Fibroblast of lung (primary cell): ENCODE results near the gene MSX1. TPM values are rescaled to one million over a fixed set of nuclear protein-coding genes. Genes with fewer than 3 reads are reported as not detected.

Experiments
- DNase-seq, 2 donors: peaks; one replicate each; pipeline versions ENCODE4 v3.0.0 to v3.0.0-alpha.2; 2010; ENCODE audit warnings: low read depth in 2 of 2
- H2AFZ ChIP-seq: 2 replicates; pipeline ENCODE4 v1.5.1; 2012; ENCODE audit warnings: low read length, control low read depth, inconsistent platforms
- H3K27ac ChIP-seq: 2 replicates; pipeline ENCODE4 v1.5.1; 2011; ENCODE audit warnings: low read length, control low read depth; ENCODE audit not compliant: insufficient read depth
- H3K27me3 ChIP-seq: 2 replicates; pipeline ENCODE4 v1.5.1; 2011; ENCODE audit warnings: mild to moderate bottlenecking, low read length; ENCODE audit not compliant: control insufficient read depth, insufficient read depth
- H3K36me3 ChIP-seq: 2 replicates; pipeline ENCODE4 v1.5.1; 2011; ENCODE audit warnings: low read length; ENCODE audit not compliant: control insufficient read depth, insufficient read depth
- H3K4me1 ChIP-seq: 2 replicates; pipeline ENCODE4 v1.5.1; 2011; ENCODE audit warnings: low read length; ENCODE audit not compliant: control insufficient read depth, insufficient read depth; ENCODE audit errors: extremely low read depth
- H3K4me2 ChIP-seq: 2 replicates; pipeline ENCODE4 v1.5.1; 2011; ENCODE audit warnings: low read length, control low read depth; ENCODE audit not compliant: insufficient read depth; ENCODE audit errors: extremely low read depth
- H3K4me3 ChIP-seq, 4 experiments: fragments of 200-600 bp in 1 of 4; sonication (generic) in 1 of 4; replicated peaks in 1 of 4; 2 replicates each; pipeline ENCODE4 v1.5.1; 2011 to 2016; ENCODE audit warnings: low read length in 4 of 4, low read depth in 3 of 4, mild to moderate bottlenecking in 3 of 4, control low read depth in 2 of 4, inconsistent platforms in 1 of 4, mixed read lengths in 1 of 4; ENCODE audit not compliant: insufficient read depth in 1 of 4; ENCODE audit errors: control extremely low read depth in 1 of 4
- H3K79me2 ChIP-seq: 2 replicates; pipeline ENCODE4 v1.5.1; 2012; ENCODE audit warnings: mild to moderate bottlenecking, low read length, inconsistent platforms; ENCODE audit not compliant: control insufficient read depth, insufficient read depth
- H3K9ac ChIP-seq: 2 replicates; pipeline ENCODE4 v1.5.1; 2011; ENCODE audit warnings: mild to moderate bottlenecking, low read length, control low read depth; ENCODE audit not compliant: insufficient read depth
- H3K9me3 ChIP-seq: 2 replicates; pipeline ENCODE4 v1.5.1; 2012; ENCODE audit warnings: low read depth, low read length; ENCODE audit not compliant: control insufficient read depth, insufficient read depth
- H4K20me1 ChIP-seq: 2 replicates; pipeline ENCODE4 v1.5.1; 2011; ENCODE audit warnings: low read length; ENCODE audit not compliant: control insufficient read depth, insufficient read depth; ENCODE audit errors: extremely low read depth
- CTCF ChIP-seq, 2 donors: IDR thresholded peaks in 1 of 2; conservative IDR thresholded peaks in 1 of 2; 1 replicate in 1 of 2; 2 replicates in 1 of 2; pipeline ENCODE4 v1.5.1; 2011 to 2012; ENCODE audit warnings: low read length in 2 of 2, control low read depth in 1 of 2, inconsistent platforms in 1 of 2, low read depth in 1 of 2, mild to moderate bottlenecking in 1 of 2
- EZH2 ChIP-seq: IDR thresholded peaks from 2 replicates; pipeline ENCODE4 v1.5.1; 2012; ENCODE audit warnings: low read length, control low read depth, mild to moderate bottlenecking; ENCODE audit errors: missing control alignments
- polyA plus RNA-seq, 2 donors: library from polyadenylated mRNA; depleted of rRNA in 1 of 2; stranded (reverse) in 1 of 2; unstranded in 1 of 2; fragments of >200 nt; gene quantifications; 2 replicates each; pipeline ENCODE4 v1.2.1, GENCODE V29; 2011 to 2012; ENCODE audit warnings: missing spikeins in 1 of 2
- total RNA-seq: library from RNA; depleted of rRNA; stranded (reverse); fragments of >200 nt; gene quantifications from 2 replicates; pipeline ENCODE4 v1.2.1, GENCODE V29; 2014

The MSX1 gene
- total and polyA plus RNA-seq, 2 donors (not counting 1 experiment from before 2014, with no cell fraction given): 1.3 to 2.1 TPM

GRCh38 chr4:4829837-4830236, 29.6 kb upstream of the MSX1 start:
- Histone ChIP-seq H3K27ac (no peak overlapping the region), H3K27me3 (no peaks in the 10 kb centered on the region)

GRCh38 chr4:4831266-4831665, 28.2 kb upstream of the MSX1 start:
- Histone ChIP-seq H3K9ac (no peak overlapping the region), H3K4me1 (no peaks in the 10 kb centered on the region), H3K36me3 (no peaks in the 10 kb centered on the region), H3K4me3 (no peak overlapping the region), H3K4me2 (no peak overlapping the region), H3K79me2 (no peaks in the 10 kb centered on the region), H3K27me3 (no peaks in the 10 kb centered on the region), H4K20me1 (no peaks in the 10 kb centered on the region), H2AFZ (no peak overlapping the region), H3K27ac (no peak overlapping the region), H3K9me3 (no peaks in the 10 kb centered on the region)
- no peak for DNase-seq
- TF ChIP-seq CTCF (conservative IDR thresholded peaks at IDR 0.05 in 1 of 2, IDR thresholded peaks at IDR 0.05 in 1 of 2; ENCODE audit: low read depth in 1 of 2, low read length in 2 of 2): no peak
- TF ChIP-seq EZH2: no peak

More at GRCh38 chr4:4829837-4830236, 29.6 kb upstream of the MSX1 start:
- no peak overlapping the region for H3K4me2 ChIP-seq
- no peaks in the 10 kb centered on the region for H3K4me1 ChIP-seq
- H3K36me3 ChIP-seq: no peaks in the 10 kb centered on the region
- H2AFZ ChIP-seq: no peak overlapping the region
- H3K9ac ChIP-seq: no peak overlapping the region
- no peaks in the 10 kb centered on the region for H3K79me2 ChIP-seq
- no peaks in the 10 kb centered on the region for H3K9me3 ChIP-seq
- no peak overlapping the region for H3K4me3 ChIP-seq
- no peak for TF ChIP-seq EZH2
- TF ChIP-seq CTCF (conservative IDR thresholded peaks at IDR 0.05 in 1 of 2, IDR thresholded peaks at IDR 0.05 in 1 of 2; ENCODE audit: low read depth in 1 of 2, low read length in 2 of 2): no peak
- no peaks in the 10 kb centered on the region for H4K20me1 ChIP-seq
- no peak for DNase-seq

- no peak overlapping the region for H3K4me3 ChIP-seq
- no peaks in the 10 kb centered on the region for H3K27me3 ChIP-seq
- H3K27ac ChIP-seq: no peak overlapping the region
- no peaks in the 10 kb centered on the region for H3K79me2 ChIP-seq
- no peaks in the 10 kb centered on the region for H4K20me1 ChIP-seq
- H3K4me1 ChIP-seq: no peaks in the 10 kb centered on the region
- TF ChIP-seq CTCF (conservative IDR thresholded peaks at IDR 0.05 in 1 of 2, IDR thresholded peaks at IDR 0.05 in 1 of 2; ENCODE audit: low read depth in 1 of 2, low read length in 2 of 2): no peak
- TF ChIP-seq EZH2: no peak
- no peaks in the 10 kb centered on the region for H3K36me3 ChIP-seq
- H3K9me3 ChIP-seq: no peaks in the 10 kb centered on the region
- no peak overlapping the region for H3K4me2 ChIP-seq
- no peak overlapping the region for H3K9ac ChIP-seq
- DNase-seq: no peak
- H2AFZ ChIP-seq: no peak overlapping the region
Measured at GRCh38 chr4:4831825-4832224, 27.6 kb upstream of the MSX1 start.
